GM21381 (cell line): ENCODE results near the gene OXLD1.
A peak's percentile ranks its signal among the peaks of the same experiment; 100 is the strongest.

ENCODE experiments used
- ATAC-seq: cut with Tn5 transposase; IDR thresholded peaks from one replicate; pipeline ENCODE4 v1.9.1; 2021; ENCODE audit warnings: mild to moderate bottlenecking, moderate library complexity; ENCODE audit not compliant: unreplicated experiment

Gene OXLD1

GRCh38 chr17:81666342-81667191 is at the start of gene OXLD1, which contains the start of gene CCDC137:
Gene OXLD1, minus strand, starts transcription at chr17:81666605. Its CDS starts 28 bp downstream, at chr17:81666577.
Gene CCDC137, plus strand, starts transcription at chr17:81666737. Its CDS starts 30 bp downstream, at chr17:81666767.
- peak; percentile 85 for ATAC-seq

GRCh38 chr17:81715107-81715871 is 48.9 kb upstream of the OXLD1 start:
- ATAC-seq: no peak

- no peak for ATAC-seq
Observed at GRCh38 chr17:81714412-81715106, 48.2 kb upstream of the OXLD1 start.

GRCh38 chr17:81713556-81714411 is 47.4 kb upstream of the OXLD1 start:
- no peak for ATAC-seq

GRCh38 chr17:81713004-81713555 is 46.7 kb upstream of the OXLD1 start:
- no peak for ATAC-seq

- peak; percentile 6 for ATAC-seq
Observed at GRCh38 chr17:81712468-81713003, 46.1 kb upstream of the OXLD1 start.

- peak; percentile 69 for ATAC-seq
Observed at GRCh38 chr17:81711814-81712467, 45.5 kb upstream of the OXLD1 start, which contains the start of gene SLC25A10. Gene SLC25A10, plus strand, starts transcription at chr17:81712284. Its CDS starts 143 bp downstream, at chr17:81712427.

GRCh38 chr17:81710514-81711308 is 44.3 kb upstream of the OXLD1 start:
- ATAC-seq: no peak

- no peak for ATAC-seq
Observed at GRCh38 chr17:81708739-81709185, 42.4 kb upstream of the OXLD1 start.

- ATAC-seq: no peak
Observed at GRCh38 chr17:81707725-81708646, 41.6 kb upstream of the OXLD1 start.

GRCh38 chr17:81706757-81707624 is 40.6 kb upstream of the OXLD1 start:
- no peak for ATAC-seq

- ATAC-seq: no peak
Observed at GRCh38 chr17:81706232-81706611, 39.8 kb upstream of the OXLD1 start.

- ATAC-seq: no peak
Observed at GRCh38 chr17:81705518-81706231, 39.3 kb upstream of the OXLD1 start.

GRCh38 chr17:81703747-81704654 is 37.6 kb upstream of the OXLD1 start:
- no peak for ATAC-seq
